NCI-H1417 (cell line): Measurements from ENCODE around the gene FCHSD2.
"Not testable (repeated sequence)": the region's sequence is repeated elsewhere in the genome, so short reads cannot be mapped to it uniquely, and the experiment has no call there.

Experiments used
- DNase-seq, 3 experiments: peaks; one replicate each; lab custom pipeline; 2025; lab: John Stamatoyannopoulos, UW

Gene FCHSD2

GRCh38 chr11:72833811-72834493 is 308.2 kb downstream of the FCHSD2 start:
- DNase-seq: no peak

- DNase-seq: no peak
Observed at GRCh38 chr11:72833083-72833733, 308.9 kb downstream of the FCHSD2 start.

- DNase-seq: no peak
Observed at GRCh38 chr11:72832301-72833082, 309.6 kb downstream of the FCHSD2 start.

GRCh38 chr11:72831521-72832300 is 310.4 kb downstream of the FCHSD2 start:
- peak; percentile 69 to 89 (median 77) for DNase-seq

- DNase-seq: no peak
Observed at GRCh38 chr11:72829884-72830533, 312.1 kb downstream of the FCHSD2 start.

- DNase-seq: no peak
Observed at GRCh38 chr11:72829178-72829577, 312.9 kb downstream of the FCHSD2 start.

GRCh38 chr11:72828692-72829101 is 313.4 kb downstream of the FCHSD2 start:
- DNase-seq: no peak

GRCh38 chr11:72828081-72828567 is 314.0 kb downstream of the FCHSD2 start:
- DNase-seq: peak in 1 of 3 experiments; percentile 55

- DNase-seq: not testable (repeated sequence)
Observed at GRCh38 chr11:72827656-72828055, 314.5 kb downstream of the FCHSD2 start.

GRCh38 chr11:72826942-72827480 is 315.1 kb downstream of the FCHSD2 start:
- no peak for DNase-seq

GRCh38 chr11:72826191-72826941 is 315.8 kb downstream of the FCHSD2 start:
- no peak for DNase-seq

- DNase-seq: no peak
Observed at GRCh38 chr11:72825661-72826060, 316.5 kb downstream of the FCHSD2 start.

- DNase-seq: no peak
Observed at GRCh38 chr11:72824811-72825505, 317.2 kb downstream of the FCHSD2 start.

GRCh38 chr11:72824020-72824419 is 318.1 kb downstream of the FCHSD2 start:
- DNase-seq: no peak

GRCh38 chr11:72823105-72823804 is 318.9 kb downstream of the FCHSD2 start:
- peak in 1 of 3 experiments; percentile 41 for DNase-seq

GRCh38 chr11:72821920-72822799 is 320.0 kb downstream of the FCHSD2 start:
- peak; percentile 97 for DNase-seq

GRCh38 chr11:72821221-72821919 is 320.7 kb downstream of the FCHSD2 start:
- peak; percentile 56 to 89 (median 87) for DNase-seq
